IMR-90 (cell line): ENCODE data around the gene TPSB2. TPM values are rescaled to one million over a fixed set of nuclear protein-coding genes. Genes with fewer than 3 reads are reported as not detected.

Source experiments
- ATAC-seq: fragments of 200-7000 bp; cut with Tn5 transposase; 2 replicates; pipeline ENCODE4 v1.9.1; 2020; ENCODE audit warnings: low read depth, mild to moderate bottlenecking, moderate library complexity
- BruUV-seq: library from RNA; stranded (reverse); fragments of 400-500 nt; replicated peaks from 2 replicates; lab custom pipeline; 2021; lab: Mats Ljungman, UMichigan
- CTCF ChIA-PET: fragments of 300-600 bp; formaldehyde crosslinking; extraction: SDS; loops from one replicate; lab custom pipeline; 2021; ENCODE audit warnings: antibody characterized with exemption; lab: Yijun Ruan, JAX
- POLR2A ChIA-PET: fragments of 300-600 bp; sonication (Branson Sonifier 250); formaldehyde crosslinking; loops from one replicate; lab custom pipeline; 2022; ENCODE audit warnings: antibody characterized with exemption; ENCODE audit not compliant: unreplicated experiment; lab: Charles Lee
- DNase-seq: peaks from one replicate; pipeline ENCODE4 v3.0.0; 2013
- H2AFZ ChIP-seq: replicated peaks from 2 replicates; pipeline ENCODE3; 2013; ENCODE audit warnings: low read length, mild to moderate bottlenecking; ENCODE audit not compliant: poor library complexity
- H2AK5ac ChIP-seq: 2 replicates; pipeline ENCODE4 v1.6.1; 2013; ENCODE audit warnings: low read depth, low read length, inconsistent platforms
- H2AK9ac ChIP-seq: replicated peaks from 2 replicates; pipeline ENCODE3; 2013; ENCODE audit warnings: mild to moderate bottlenecking, low read depth, low read length, moderate library complexity; ENCODE audit not compliant: poor library complexity
- H2BK120ac ChIP-seq: 2 replicates; pipeline ENCODE4 v1.6.1; 2013; ENCODE audit warnings: low read depth, low read length, inconsistent platforms
- H2BK15ac ChIP-seq: 3 replicates; pipeline ENCODE4 v1.6.1; 2013; ENCODE audit warnings: low read depth, low read length, inconsistent platforms
- H2BK20ac ChIP-seq: 2 replicates; pipeline ENCODE4 v1.6.1; 2013; ENCODE audit warnings: low read depth, mild to moderate bottlenecking, inconsistent platforms, low read length, moderate library complexity
- H2BK5ac ChIP-seq: 2 replicates; pipeline ENCODE4 v1.6.1; 2013; ENCODE audit warnings: mild to moderate bottlenecking, low read depth, low read length, inconsistent platforms; ENCODE audit not compliant: poor library complexity, severe bottlenecking
- H3K14ac ChIP-seq: replicated peaks from 2 replicates; pipeline ENCODE4 v1.6.1; 2013; ENCODE audit warnings: low read depth, low read length, inconsistent platforms
- H3K18ac ChIP-seq: 2 replicates; pipeline ENCODE4 v1.6.1; 2013; ENCODE audit warnings: low read depth, low read length, control low read depth
- H3K23ac ChIP-seq: 2 replicates; pipeline ENCODE4 v1.6.1; 2013; ENCODE audit warnings: low read depth, low read length, inconsistent platforms
- H3K27ac ChIP-seq: 2 replicates; pipeline ENCODE4 v1.5.1; 2013; ENCODE audit warnings: mild to moderate bottlenecking, control low read depth, low read length; ENCODE audit not compliant: insufficient read depth
- H3K27me3 ChIP-seq: 2 replicates; pipeline ENCODE4 v1.6.1; 2013; ENCODE audit warnings: low read length; ENCODE audit not compliant: control insufficient read depth, insufficient read depth
- H3K36me3 ChIP-seq: 2 replicates; pipeline ENCODE4 v1.6.1; 2013; ENCODE audit warnings: low read length, mixed read lengths; ENCODE audit not compliant: control insufficient read depth, insufficient read depth
- H3K4ac ChIP-seq: 2 replicates; pipeline ENCODE4 v1.6.1; 2013; ENCODE audit warnings: low read depth, low read length, inconsistent platforms
- H3K4me1 ChIP-seq: 2 replicates; pipeline ENCODE4 v1.6.1; 2013; ENCODE audit warnings: low read length, mixed read lengths; ENCODE audit not compliant: control insufficient read depth, insufficient read depth
- H3K4me2 ChIP-seq: 2 replicates; pipeline ENCODE4 v1.6.1; 2013; ENCODE audit warnings: low read depth, mild to moderate bottlenecking, control low read depth, low read length, moderate library complexity
- H3K4me3 ChIP-seq: 2 replicates; pipeline ENCODE4 v1.5.1; 2013; ENCODE audit warnings: low read depth, mild to moderate bottlenecking, control low read depth, low read length, moderate library complexity; ENCODE audit not compliant: insufficient read depth
- H3K56ac ChIP-seq: 2 replicates; pipeline ENCODE4 v1.6.1; 2013; ENCODE audit warnings: low read length, inconsistent platforms; ENCODE audit not compliant: insufficient read depth; ENCODE audit errors: extremely low read depth
- H3K79me1 ChIP-seq, 2 experiments: 2 replicates each; pipeline ENCODE4 v1.6.1; 2013; ENCODE audit warnings: low read length in 2 of 2, inconsistent platforms in 1 of 2, low read depth in 1 of 2
- H3K9ac ChIP-seq: 2 replicates; pipeline ENCODE4 v1.6.1; 2013; ENCODE audit warnings: low read depth, low read length, control low read depth
- H3K9me1 ChIP-seq: 2 replicates; pipeline ENCODE4 v1.6.1; 2013; ENCODE audit warnings: low read length, inconsistent platforms; ENCODE audit not compliant: insufficient read depth
- H3K9me3 ChIP-seq: 2 replicates; pipeline ENCODE4 v1.6.1; 2013; ENCODE audit warnings: low read length; ENCODE audit not compliant: control insufficient read depth, insufficient read depth
- H4K20me1 ChIP-seq: 2 replicates; pipeline ENCODE4 v1.6.1; 2013; ENCODE audit warnings: low read length, inconsistent platforms; ENCODE audit not compliant: insufficient read depth
- H4K5ac ChIP-seq: 2 replicates; pipeline ENCODE4 v1.6.1; 2013; ENCODE audit warnings: mild to moderate bottlenecking, low read depth, low read length, control low read depth
- H4K8ac ChIP-seq, 2 experiments: 2 replicates each; pipeline ENCODE4 v1.6.1; 2013; ENCODE audit warnings: low read depth in 2 of 2, low read length in 2 of 2, control low read depth in 1 of 2, inconsistent platforms in 1 of 2
- H4K91ac ChIP-seq: 2 replicates; pipeline ENCODE4 v1.6.1; 2013; ENCODE audit warnings: low read depth, low read length, inconsistent platforms; ENCODE audit not compliant: insufficient read depth
- CEBPB ChIP-seq: IDR thresholded peaks from 2 replicates; pipeline ENCODE4 v1.6.1; 2012; ENCODE audit warnings: low read depth, low read length, improper control_type of control experiment
- CHD1 ChIP-seq: IDR thresholded peaks from 2 replicates; pipeline ENCODE4 v1.6.1; 2012; ENCODE audit warnings: low read depth, low read length, improper control_type of control experiment
- FOS ChIP-seq: fragments of 150-350 bp; IDR thresholded peaks from 2 replicates; pipeline ENCODE4 v1.6.1; 2016; ENCODE audit warnings: low read depth, low read length
- MAFK ChIP-seq: IDR thresholded peaks from 2 replicates; pipeline ENCODE4 v1.6.1; 2012; ENCODE audit warnings: low read depth, low read length, improper control_type of control experiment
- MAZ ChIP-seq: IDR thresholded peaks from 2 replicates; pipeline ENCODE4 v1.6.1; 2012; ENCODE audit warnings: low read depth, mild to moderate bottlenecking, low read length, improper control_type of control experiment, moderate library complexity, borderline replicate concordance
- MXI1 ChIP-seq: IDR thresholded peaks from 2 replicates; pipeline ENCODE4 v1.6.1; 2012; ENCODE audit warnings: low read depth, mild to moderate bottlenecking, low read length, moderate library complexity, borderline replicate concordance
- NFE2L2 ChIP-seq: fragments of 150-350 bp; IDR thresholded peaks from 2 replicates; pipeline ENCODE4 v1.6.1; 2016; ENCODE audit warnings: low read depth, mild to moderate bottlenecking, low read length
- POLR2A ChIP-seq: IDR thresholded peaks from 2 replicates; pipeline ENCODE4 v1.6.1; 2012; ENCODE audit warnings: mild to moderate bottlenecking, low read depth, low read length
- RAD21 ChIP-seq: IDR thresholded peaks from 2 replicates; pipeline ENCODE4 v1.6.1; 2012; ENCODE audit warnings: low read length, improper control_type of control experiment
- RCOR1 ChIP-seq: IDR thresholded peaks from 2 replicates; pipeline ENCODE4 v1.6.1; 2012; ENCODE audit warnings: mild to moderate bottlenecking, low read length, improper control_type of control experiment; ENCODE audit not compliant: insufficient replicate concordance
- RFX5 ChIP-seq: IDR thresholded peaks from 2 replicates; pipeline ENCODE4 v1.8.0; 2012; ENCODE audit warnings: low read depth, mild to moderate bottlenecking, low read length, moderate library complexity
- WGBS, 2 experiments: methylation state at CpG; one replicate each; pipeline versions ENCODE4 v1.1.5 to v1.1.7; 2013; ENCODE audit warnings: missing lambda C conversion rate in 2 of 2; ENCODE audit not compliant: insufficient read length in 1 of 2; ENCODE audit errors: extremely low coverage in 2 of 2; 5-methylcytosine and 5-hydroxymethylcytosine counted together
- dilution Hi-C: fragments of 300-500 bp; cut with HindIII; formaldehyde crosslinking; loops from one replicate; pipeline ENCODE4 v1.14.3; 2018; ENCODE audit warnings: low sequenced_read_pairs; ENCODE audit not compliant: unreplicated experiment
- in situ Hi-C: fragments of 300-500 bp; cut with MboI; formaldehyde crosslinking; loops from 3 replicates; pipeline ENCODE4 v1.14.3; 2019; ENCODE audit warnings: low sequenced_read_pairs, inconsistent platforms, mixed read lengths
- intact Hi-C: fragments of 100-400 bp; cut with micrococcal nuclease; formaldehyde crosslinking; loops from 2 replicates; pipeline ENCODE4 v1.10.0; 2022
- polyA plus RNA-seq, 3 experiments: library from polyadenylated mRNA; depleted of rRNA; stranded (reverse); fragments of >200 nt; gene quantifications; 2 replicates each; pipeline ENCODE4 v1.2.3, GENCODE V29; 2012; ENCODE audit warnings: low replicate concordance in 1 of 3
- total RNA-seq: library from RNA; depleted of rRNA; stranded (reverse); fragments of >200 nt; gene quantifications from 2 replicates; pipeline ENCODE4 v1.2.3, GENCODE V29; 2012
- TF ChIP-seq, protein P1 (sequence below): fragments of 150-350 bp; IDR thresholded peaks from 2 replicates; pipeline ENCODE4 v1.6.1; 2016; ENCODE audit warnings: low read depth, mild to moderate bottlenecking, low read length, moderate library complexity, borderline replicate concordance
- TF ChIP-seq, protein P2 (sequence below): fragments of 150-350 bp; IDR thresholded peaks from 2 replicates; pipeline ENCODE4 v1.6.1; 2017; ENCODE audit warnings: mild to moderate bottlenecking, antibody characterized with exemption, low read length, low read depth

Gene TPSB2
- total and polyA plus RNA-seq, 2 of the 4 experiments (the other 2 are of a cell fraction): not detected

DNA sequence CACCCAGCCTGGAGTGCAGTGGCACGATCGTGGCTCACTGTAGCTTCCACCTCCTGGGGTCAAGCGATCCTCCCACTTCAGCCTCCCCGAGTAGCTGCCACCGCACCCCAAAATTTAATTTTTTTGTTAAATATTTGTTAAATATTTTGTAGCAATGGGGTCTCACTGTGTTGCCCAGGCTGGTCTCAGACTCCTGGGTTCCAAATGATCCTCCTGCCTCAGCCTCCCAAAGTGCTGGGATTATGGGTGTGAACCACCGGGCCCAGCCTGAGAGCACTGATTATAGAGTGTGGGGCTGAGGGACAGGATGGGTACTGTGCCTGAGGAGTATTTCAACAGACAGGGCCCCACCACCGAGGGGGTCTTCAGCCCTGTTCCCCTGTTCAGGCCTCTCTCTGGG lies 40.5 kb downstream of the TPSB2 start:
- Histone ChIP-seq H2BK5ac (no peak overlapping the region), H3K9me1 (no peaks in the 10 kb centered on the region), H3K4me3 (no peak overlapping the region), H3K9ac (no peak overlapping the region), H3K27me3 (no peaks in the 10 kb centered on the region; the same call in 1 of the 2 replicates), H4K8ac (no peak overlapping the region), H4K91ac (no peak overlapping the region), H3K79me1 (no peaks in the 10 kb centered on the region), H4K20me1 (peaks cover 14% of the 10 kb centered on the region), H3K36me3 (no peaks in the 10 kb centered on the region), H2BK120ac (no peak overlapping the region), H3K9me3 (no peaks in the 10 kb centered on the region), H2BK15ac (no peak overlapping the region), H2AK5ac (no peak overlapping the region), H3K23ac (no peak overlapping the region), H2AFZ (no peak overlapping the region), H2AK9ac (no peak overlapping the region), H3K4ac (no peak overlapping the region), H3K14ac (no peak overlapping the region), H3K4me1 (no peaks in the 10 kb centered on the region), H3K18ac (no peak overlapping the region), H3K56ac (no peak overlapping the region), H3K27ac (no peak overlapping the region), H2BK20ac (no peak overlapping the region), H3K4me2 (no peak overlapping the region), H4K5ac (no peak overlapping the region)
- 67% methylated on average over 1 of the region's 7 CpGs; no CpG with 5 or more reads in 1 of the 2 experiments for WGBS, 2 experiments
- in situ Hi-C loops: no loop called here
- CTCF ChIA-PET: no interaction called here
- no TSS peak for BruUV-seq
- ATAC-seq (no peak), DNase-seq (no peak)
- TF ChIP-seq RCOR1 (no peak), NFE2L2 (no peak), POLR2A (no peak), RAD21 (no peak), CHD1 (no peak), FOS (no peak), MAZ (no peak), CEBPB (no peak), MAFK (no peak), RFX5 (no peak), MXI1 (no peak)
- TF ChIP-seq, protein P1, sequence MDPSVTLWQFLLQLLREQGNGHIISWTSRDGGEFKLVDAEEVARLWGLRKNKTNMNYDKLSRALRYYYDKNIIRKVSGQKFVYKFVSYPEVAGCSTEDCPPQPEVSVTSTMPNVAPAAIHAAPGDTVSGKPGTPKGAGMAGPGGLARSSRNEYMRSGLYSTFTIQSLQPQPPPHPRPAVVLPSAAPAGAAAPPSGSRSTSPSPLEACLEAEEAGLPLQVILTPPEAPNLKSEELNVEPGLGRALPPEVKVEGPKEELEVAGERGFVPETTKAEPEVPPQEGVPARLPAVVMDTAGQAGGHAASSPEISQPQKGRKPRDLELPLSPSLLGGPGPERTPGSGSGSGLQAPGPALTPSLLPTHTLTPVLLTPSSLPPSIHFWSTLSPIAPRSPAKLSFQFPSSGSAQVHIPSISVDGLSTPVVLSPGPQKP: no peak
- TF ChIP-seq, protein P2, sequence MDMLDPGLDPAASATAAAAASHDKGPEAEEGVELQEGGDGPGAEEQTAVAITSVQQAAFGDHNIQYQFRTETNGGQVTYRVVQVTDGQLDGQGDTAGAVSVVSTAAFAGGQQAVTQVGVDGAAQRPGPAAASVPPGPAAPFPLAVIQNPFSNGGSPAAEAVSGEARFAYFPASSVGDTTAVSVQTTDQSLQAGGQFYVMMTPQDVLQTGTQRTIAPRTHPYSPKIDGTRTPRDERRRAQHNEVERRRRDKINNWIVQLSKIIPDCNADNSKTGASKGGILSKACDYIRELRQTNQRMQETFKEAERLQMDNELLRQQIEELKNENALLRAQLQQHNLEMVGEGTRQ: no peak
- intact Hi-C loops: no loop called here
- POLR2A ChIA-PET: no interaction called here
- dilution Hi-C loops: no loop called here
